Endothelial cell of umbilical vein (primary cell): Measurements from ENCODE around the gene SLC23A2. TPM values are rescaled to one million over a fixed set of nuclear protein-coding genes. Genes with fewer than 3 reads are reported as not detected.

Experiments used
- BruUV-seq: library from RNA; stranded (reverse); fragments of 400-500 nt; replicated peaks from 2 replicates; lab custom pipeline; 2021; lab: Mats Ljungman, UMichigan
- CTCF ChIA-PET: fragments of 300-600, 350-600 bp; sonication (Branson Sonifier 250); formaldehyde crosslinking; loops from one replicate; lab custom pipeline; 2021; ENCODE audit warnings: antibody characterized with exemption, inconsistent platforms; lab: Charles Lee
- POLR2A ChIA-PET: fragments of 300-600, 350-600 bp; sonication (Branson Sonifier 250); formaldehyde crosslinking; loops from one replicate; lab custom pipeline; 2021; ENCODE audit warnings: antibody characterized with exemption, inconsistent platforms; lab: Charles Lee
- DNase-seq: peaks from one replicate; pipeline ENCODE4 v3.0.0-alpha.2; 2011; ENCODE audit warnings: low read depth, low spot score
- FAIRE-seq: peaks from 2 replicates; lab custom pipeline; 2011; peaks lifted over from hg19 to GRCh38; lab: Jason Lieb, UNC
- H2AFZ ChIP-seq: 2 replicates; pipeline ENCODE4 v1.6.0; 2012; ENCODE audit warnings: low read depth, low read length, control low read depth, inconsistent platforms
- H3K27ac ChIP-seq: 2 replicates; pipeline ENCODE4 v1.5.1; 2011; ENCODE audit warnings: low read depth, mild to moderate bottlenecking, control low read depth, low read length, moderate library complexity; ENCODE audit not compliant: insufficient read depth
- H3K27me3 ChIP-seq, 2 experiments: 2 replicates each; pipeline versions ENCODE4 v1.6.0 to v1.6.1; 2011; ENCODE audit warnings: low read length in 2 of 2, mixed read lengths in 1 of 2; ENCODE audit not compliant: control insufficient read depth in 2 of 2, insufficient read depth in 2 of 2
- H3K36me3 ChIP-seq, 2 experiments: 2 replicates in 1 of 2; 3 replicates in 1 of 2; pipeline ENCODE4 v1.5.1; 2011; ENCODE audit warnings: low read length in 2 of 2, mild to moderate bottlenecking in 1 of 2, moderate library complexity in 1 of 2; ENCODE audit not compliant: control insufficient read depth in 2 of 2, insufficient read depth in 2 of 2; ENCODE audit errors: extremely low read depth in 1 of 2
- H3K4me1 ChIP-seq: 3 replicates; pipeline ENCODE4 v1.5.1; 2011; ENCODE audit warnings: mild to moderate bottlenecking, low read length; ENCODE audit not compliant: control insufficient read depth, insufficient read depth; ENCODE audit errors: extremely low read depth
- H3K4me2 ChIP-seq: 2 replicates; pipeline ENCODE4 v1.6.1; 2011; ENCODE audit warnings: low read length, control low read depth, mixed read lengths; ENCODE audit not compliant: insufficient read depth
- H3K4me3 ChIP-seq, 3 experiments: fragments of 200-600 bp in 1 of 3; sonication (generic), shearing (Covaris generic) in 1 of 3; replicated peaks in 1 of 3; 2 replicates each; pipeline ENCODE4 v1.5.1; 2011 to 2016; ENCODE audit warnings: control low read depth in 3 of 3, low read length in 3 of 3, mild to moderate bottlenecking in 2 of 3, inconsistent platforms in 1 of 3, low read depth in 1 of 3, moderate library complexity in 1 of 3; ENCODE audit not compliant: insufficient read depth in 1 of 3
- H3K79me2 ChIP-seq: 2 replicates; pipeline ENCODE4 v1.6.0; 2012; ENCODE audit warnings: low read length, inconsistent platforms; ENCODE audit not compliant: control insufficient read depth, insufficient read depth
- H3K9ac ChIP-seq: replicated peaks from 2 replicates; pipeline ENCODE3; 2011; ENCODE audit warnings: low read length, control low read depth; ENCODE audit not compliant: insufficient read depth; ENCODE audit errors: extremely low read depth
- H3K9me1 ChIP-seq: replicated peaks from 3 replicates; pipeline ENCODE4 v1.6.0; 2011; ENCODE audit warnings: mild to moderate bottlenecking, low read length; ENCODE audit not compliant: control insufficient read depth, insufficient read depth; ENCODE audit errors: extremely low read depth
- H3K9me3 ChIP-seq: replicated peaks from 2 replicates; pipeline ENCODE4 v1.5.1; 2012; ENCODE audit warnings: low read length, inconsistent platforms; ENCODE audit not compliant: control insufficient read depth, insufficient read depth
- H4K20me1 ChIP-seq: replicated peaks from 2 replicates; pipeline ENCODE3; 2011; ENCODE audit warnings: mild to moderate bottlenecking, low read length; ENCODE audit not compliant: control insufficient read depth, insufficient read depth; ENCODE audit errors: extremely low read depth
- CTCF ChIP-seq, 2 donors: IDR thresholded peaks; 1 replicate in 1 of 2; 2 replicates in 1 of 2; pipeline ENCODE4 v1.5.1; 2011; ENCODE audit warnings: low read length in 2 of 2, mild to moderate bottlenecking in 2 of 2, moderate library complexity in 2 of 2, control low read depth in 1 of 2, inconsistent platforms in 1 of 2, low read depth in 1 of 2; ENCODE audit not compliant: insufficient read depth in 1 of 2; ENCODE audit errors: extremely low read depth in 1 of 2
- EZH2 ChIP-seq: IDR thresholded peaks from 2 replicates; pipeline ENCODE4 v1.6.1; 2012; ENCODE audit warnings: borderline replicate concordance, low read depth, mild to moderate bottlenecking, moderate library complexity, low read length, inconsistent platforms; ENCODE audit not compliant: severe bottlenecking
- FOS ChIP-seq: IDR thresholded peaks from 2 replicates; pipeline ENCODE4 v1.6.1; 2011; ENCODE audit warnings: mild to moderate bottlenecking, low read length, moderate library complexity, borderline replicate concordance; ENCODE audit not compliant: insufficient read depth
- GATA2 ChIP-seq: IDR thresholded peaks from 2 replicates; pipeline ENCODE4 v1.7.0; 2011; ENCODE audit warnings: low read depth, mild to moderate bottlenecking, moderate library complexity, mixed read lengths, low read length; ENCODE audit not compliant: insufficient read length, insufficient read depth
- JUN ChIP-seq: IDR thresholded peaks from 2 replicates; pipeline ENCODE4 v1.6.1; 2011; ENCODE audit warnings: borderline replicate concordance, low read depth; ENCODE audit not compliant: insufficient read length, insufficient read depth
- MAX ChIP-seq: IDR thresholded peaks from 2 replicates; pipeline ENCODE4 v1.6.1; 2011; ENCODE audit not compliant: insufficient read depth, insufficient read length
- MYC ChIP-seq: IDR thresholded peaks from one replicate; pipeline ENCODE4 v1.6.1; 2011; ENCODE audit warnings: mild to moderate bottlenecking, low read depth, low read length
- POLR2A ChIP-seq: IDR thresholded peaks from 2 replicates; pipeline ENCODE4 v1.6.1; 2012; ENCODE audit warnings: low read depth, mild to moderate bottlenecking, control low read depth, low read length
- POLR2AphosphoS5 ChIP-seq: IDR thresholded peaks from 2 replicates; pipeline ENCODE4 v1.6.1; 2012; ENCODE audit warnings: low read depth, mild to moderate bottlenecking, control low read depth, low read length, moderate library complexity; ENCODE audit not compliant: insufficient read depth
- dilution Hi-C: fragments of 300-500 bp; cut with MboI; formaldehyde crosslinking; loops from one replicate; pipeline ENCODE4 v1.15.0; 2019; ENCODE audit warnings: low sequenced_read_pairs; ENCODE audit not compliant: extremely low pct_ligation_motif_present
- intact Hi-C: fragments of 100-400 bp; cut with micrococcal nuclease; formaldehyde crosslinking; loops from one replicate; pipeline ENCODE4 v1.10.0; 2022
- polyA plus RNA-seq, 4 experiments: library from polyadenylated mRNA; depleted of rRNA in 3 of 4; stranded (reverse) in 3 of 4; unstranded in 1 of 4; fragments of >200 nt; gene quantifications; 2 replicates each; pipeline versions ENCODE4 v1.2.1 to v1.2.3, GENCODE V29; 2011 to 2012; ENCODE audit warnings: missing spikeins in 1 of 4
- total RNA-seq: library from RNA; stranded (reverse); gene quantifications from 2 replicates; pipeline ENCODE4 v1.2.3, GENCODE V29; 2021

The SLC23A2 gene
- total and polyA plus RNA-seq, 2 donors (not counting 3 experiments of a cell fraction or from before 2014, with no cell fraction given) = 24.4 to 24.5 TPM

GRCh38 chr20:4813076-4813862 is 188.0 kb downstream of the SLC23A2 start:
- Histone ChIP-seq H3K9me1 (no peaks in the 10 kb centered on the region), H3K27ac (no peak overlapping the region), H3K4me3 (no peak overlapping the region), H3K4me1 (peaks cover 28% of the 10 kb centered on the region), H3K27me3 (no peaks in the 10 kb centered on the region), H3K36me3 (no peaks in the 10 kb centered on the region), H2AFZ (no peak overlapping the region), H3K4me2 (no peak overlapping the region), H3K79me2 (no peaks in the 10 kb centered on the region), H3K9me3 (no peaks in the 10 kb centered on the region), H3K9ac (no peak overlapping the region), H4K20me1 (no peaks in the 10 kb centered on the region)
- intact Hi-C loops (no loop called here), dilution Hi-C loops (no loop called here)
- FAIRE-seq = peak; percentile 4
- BruUV-seq = no TSS peak
- peak; percentile 40 for DNase-seq
- CTCF ChIA-PET = interaction anchor here (0.5 to 1.3 kb wide), 5 partner anchors 17 to 288 kb away, joined by 3 to 4 read pairs (median 3); no protein-coding TSS in a partner anchor
- TF ChIP-seq GATA2 (no peak), EZH2 (no peak), MYC (no peak), FOS (no peak), MAX (no peak), POLR2AphosphoS5 (no peak), CTCF (IDR thresholded peaks at IDR 0.05; ENCODE audit: extremely low read depth in 1 of 2, insufficient read depth in 1 of 2, low read depth in 1 of 2, low read length in 2 of 2) (no peak), JUN (no peak), POLR2A (no peak)
- POLR2A ChIA-PET = interaction anchor here (1.1 kb wide), 1 partner anchor 137 kb away, joined by 3 read pairs; no protein-coding TSS in a partner anchor
